GM13977 (cell line): Measurements from ENCODE around the gene KCNQ1.
A peak's percentile ranks its signal among the peaks of the same experiment; 100 is the strongest.

ENCODE experiments used
- DNase-seq: peaks from one replicate; pipeline ENCODE4 v3.0.0; 2012; ENCODE audit warnings: low spot score
- CTCF ChIP-seq: IDR thresholded peaks from 2 replicates; pipeline ENCODE4 v1.5.1; 2012; ENCODE audit warnings: mild to moderate bottlenecking, control low read depth; ENCODE audit not compliant: insufficient read depth; ENCODE audit errors: extremely low read depth, missing control alignments
- in situ Hi-C: fragments of 300-500 bp; cut with MboI; formaldehyde crosslinking; loops from one replicate; pipeline ENCODE4 v1.12.0; 2022; ENCODE audit warnings: low sequenced_read_pairs, low pct_unique_long_range_greater_than_20kb, mixed read lengths, inconsistent platforms; ENCODE audit not compliant: unreplicated experiment

The KCNQ1 gene

DNA sequence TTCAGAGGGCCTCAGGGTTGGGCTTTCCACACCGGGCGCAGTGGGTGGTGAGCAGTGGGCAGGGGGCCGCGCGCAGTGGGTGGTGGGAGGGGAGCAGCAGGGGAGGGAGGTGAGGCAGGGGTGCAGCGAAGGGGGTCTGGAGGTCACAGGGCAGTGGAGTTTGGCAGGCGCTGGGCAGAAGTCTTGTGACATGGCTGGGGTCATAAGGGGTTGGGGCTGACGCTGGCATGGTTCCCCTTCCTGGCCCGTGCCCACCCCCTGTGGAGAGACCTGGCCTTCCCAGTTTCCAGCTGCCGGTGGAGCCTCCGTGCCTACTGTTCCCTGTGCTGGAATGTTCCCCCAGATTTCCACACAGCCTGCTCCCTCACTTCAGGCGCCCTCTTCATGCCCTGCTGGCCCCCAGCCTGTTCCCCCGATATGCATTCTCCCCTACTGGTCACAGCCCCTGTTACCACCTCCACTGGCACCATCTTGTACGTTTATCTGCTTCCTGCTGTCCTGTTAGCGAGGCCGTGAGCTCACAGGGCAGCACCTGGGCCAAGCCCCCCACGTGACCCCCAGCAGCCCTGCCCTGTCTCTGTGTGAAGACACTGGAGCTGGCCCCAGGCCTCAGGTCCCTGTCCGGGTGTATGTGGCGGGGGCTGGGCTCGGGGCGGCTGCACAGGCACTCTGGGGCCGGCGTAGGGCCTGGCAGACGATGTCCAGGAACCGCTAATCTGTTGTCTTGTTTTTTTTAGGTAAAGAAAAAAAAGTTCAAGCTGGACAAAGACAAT lies 143.4 kb downstream of the KCNQ1 start:
- in situ Hi-C loops = no loop called here
- no peak for DNase-seq
- no peak for TF ChIP-seq CTCF

- DNase-seq = peak; percentile 16
- in situ Hi-C loops = no loop called here
- TF ChIP-seq CTCF = no peak
Observed at GRCh38 chr11:2588809-2589537, 144.2 kb downstream of the KCNQ1 start.

- in situ Hi-C loops = no loop called here
- no peak for DNase-seq
- TF ChIP-seq CTCF = no peak
Observed at GRCh38 chr11:2589538-2589934, 144.7 kb downstream of the KCNQ1 start.

DNA sequence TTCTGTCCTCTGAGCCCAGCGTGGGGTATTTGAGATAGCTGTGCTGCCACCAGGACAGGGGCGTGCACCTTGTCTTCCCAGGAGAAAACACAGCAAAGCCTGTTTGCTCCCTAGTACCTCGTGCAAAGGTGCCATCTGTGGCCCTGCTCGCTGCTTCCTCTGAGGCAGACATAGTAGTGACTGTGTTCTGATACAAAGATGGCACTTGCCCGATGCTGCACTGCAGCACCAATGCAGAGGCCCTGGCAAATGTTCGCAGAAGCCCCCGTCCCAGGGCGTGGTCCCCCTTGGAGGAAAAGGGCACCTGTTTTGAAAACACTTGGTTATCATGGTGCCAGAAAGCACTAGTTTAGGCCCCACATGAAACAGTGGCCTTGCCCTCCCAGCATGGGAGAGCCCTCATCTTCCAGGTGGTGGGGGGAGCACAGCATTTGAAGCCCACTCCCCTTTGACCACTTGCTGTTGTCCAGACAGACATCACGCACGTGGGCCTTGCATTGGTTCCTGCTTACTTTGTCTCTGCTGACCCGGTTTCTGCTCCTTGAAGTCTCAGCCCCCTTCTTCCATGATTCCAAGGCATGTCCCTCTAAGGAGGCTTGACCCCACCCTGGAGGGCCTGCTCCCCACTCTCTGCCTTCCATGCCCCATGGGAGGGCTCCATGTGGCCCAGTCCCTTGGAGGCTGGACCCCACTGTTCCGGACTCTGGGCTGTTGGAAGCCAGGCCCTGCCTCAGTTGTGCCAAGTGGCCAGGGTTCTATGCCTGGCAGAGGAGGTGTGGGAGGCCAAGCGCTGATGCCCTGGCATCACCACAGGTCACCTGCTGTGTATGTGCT lies 145.5 kb downstream of the KCNQ1 start:
- no peak for TF ChIP-seq CTCF
- in situ Hi-C loops = no loop called here
- DNase-seq = peak; percentile 13

DNA sequence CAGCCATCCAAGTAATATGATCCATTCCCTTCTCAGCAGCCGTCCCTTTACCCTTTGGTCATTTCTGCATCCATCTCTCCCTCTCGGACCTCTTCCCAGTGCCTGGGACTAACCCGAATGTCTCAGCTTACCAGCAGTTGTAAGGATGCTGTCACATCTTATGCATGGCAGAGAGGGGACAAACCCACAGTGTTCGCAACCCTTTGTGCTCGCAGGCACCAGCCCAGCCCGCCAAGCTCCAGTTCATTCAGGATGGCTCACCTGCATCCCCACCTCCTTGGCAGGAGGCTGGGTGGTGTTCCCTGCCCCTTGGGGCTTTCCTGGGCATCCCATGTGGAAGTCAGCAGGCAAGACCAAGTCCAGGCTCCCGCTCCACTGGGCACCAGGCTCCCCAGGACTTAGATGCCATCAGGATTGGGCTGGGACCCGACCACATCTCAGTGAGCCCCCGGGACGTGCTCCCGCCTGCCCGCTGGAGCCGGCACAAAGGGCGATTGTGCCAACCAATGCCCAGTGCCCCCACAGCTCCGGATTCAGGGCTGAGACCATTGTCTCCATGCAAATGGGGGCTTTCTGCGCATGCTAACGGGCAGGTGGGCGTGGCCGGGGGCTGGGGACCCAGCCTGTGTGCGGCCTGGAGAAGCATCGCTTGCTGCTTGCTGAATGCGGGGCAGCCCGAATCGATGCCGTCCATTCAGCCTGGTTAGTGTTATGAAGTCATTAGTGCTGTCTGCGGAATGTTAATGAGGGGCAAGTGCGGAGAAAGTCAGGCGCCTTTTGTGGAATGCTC lies 146.4 kb downstream of the KCNQ1 start:
- no peak for TF ChIP-seq CTCF
- DNase-seq = peak; percentile 21
- in situ Hi-C loops = no loop called here

DNA sequence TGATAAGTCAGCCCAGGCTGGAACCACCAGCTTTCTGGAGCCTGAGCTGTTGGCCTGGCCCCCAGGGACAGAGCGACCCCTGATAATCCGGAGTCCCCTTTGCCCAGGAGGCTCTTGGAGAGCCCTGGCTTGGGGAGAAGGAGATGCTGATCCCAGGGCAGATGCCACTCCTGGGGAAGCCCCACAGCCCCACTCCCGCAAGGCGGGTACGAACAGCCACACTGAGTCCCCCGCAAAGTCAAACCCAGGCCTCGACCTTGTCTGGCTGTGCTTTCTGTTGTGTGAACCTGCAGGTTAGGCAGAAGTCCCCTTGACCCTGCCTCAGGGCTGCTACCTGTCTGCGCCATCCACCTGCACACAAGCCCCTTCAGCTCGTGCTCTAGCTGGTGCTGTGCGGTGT lies 147.0 kb downstream of the KCNQ1 start:
- no peak for TF ChIP-seq CTCF
- DNase-seq = peak; percentile 10
- in situ Hi-C loops = no loop called here
